Activated CD4-positive, alpha-beta memory T cell treated with anti-CD3 and anti-CD28 coated beads for 36 hours (primary cell): ENCODE measurements around the gene HOXA6. TPM values are rescaled to one million over a fixed set of nuclear protein-coding genes. Genes with fewer than 3 reads are reported as not detected.
A peak's percentile ranks its signal among the peaks of the same experiment; 100 is the strongest.

Experiments used
- microRNA-seq: library from miRNA; unstranded; fragments of <30 nt; microRNA quantifications from one replicate; pipeline ENCODE4 v1.2.0, GENCODE V29; 2022; ENCODE audit warnings: borderline number of aligned reads, borderline microRNAs expressed, borderline replicate concordance
- total RNA-seq, 2 experiments: library from RNA; stranded (reverse); gene quantifications; one replicate each; pipeline ENCODE4 v1.2.3, GENCODE V29; 2021

The HOXA6 gene
- total RNA-seq, 2 experiments from 2014 or later, result not detected

Small RNAs within 50 kb of the gene (microRNA-seq; reads per million reads assigned to microRNA genes)
- 19.3 reads per million, percentile 44 among the genes with 10 or more reads in this experiment for gene MIR196B

Other genes starting within 250 kb of the HOXA6 start
- under 1 TPM; 0.29 to 0.43 TPM for gene HOXA1, start 51.8 kb downstream of the HOXA6 start, total RNA-seq
- gene HOXA2, start 45.1 kb downstream of the HOXA6 start, total RNA-seq, result not detected
- not detected for gene HOXA4, start 17.0 kb downstream of the HOXA6 start, total RNA-seq
- gene HOXA5, start 4.1 kb downstream of the HOXA6 start, total RNA-seq, result not detected
- gene HOXA3, start 4.8 kb upstream of the HOXA6 start, total RNA-seq, result not detected
- gene HOXA7, start 8.9 kb upstream of the HOXA6 start, total RNA-seq, result not detected
- under 1 TPM in 1 of 2 experiments, not detected in 1; 0.19 TPM for gene HOXA9, start 17.8 kb upstream of the HOXA6 start, total RNA-seq
- not detected for gene HOXA10, start 26.5 kb upstream of the HOXA6 start, total RNA-seq
- not detected for gene HOXA11, start 37.5 kb upstream of the HOXA6 start, total RNA-seq
- not detected for gene HOXA13, start 52.3 kb upstream of the HOXA6 start, total RNA-seq
- gene EVX1, start 95.0 kb upstream of the HOXA6 start, total RNA-seq, result not detected